ENCODE results near the gene GPR37L1. TPM values are rescaled to one million over a fixed set of nuclear protein-coding genes. Genes with fewer than 3 reads are reported as not detected.

The GPR37L1 gene
- total RNA-seq, 2 experiments from 2014 or later: 0.03 TPM; not detected in 1

GRCh38 chr1:202131956-202132821, 9.5 kb downstream of the GPR37L1 start:
- no peaks in the 10 kb centered on the region for H3K9me2 ChIP-seq (ENCODE audit: insufficient read depth, low read length)
- no peak for DNase-seq (ENCODE audit: low spot score)
- H2AFZ ChIP-seq (ENCODE audit: low read length): no peak overlapping the region
- ChIA-PET POLR2A (interaction anchor here (0.6 to 0.8 kb wide), 2 partner anchors 125 to 1467 kb away, joined by 3 read pairs; no protein-coding TSS in a partner anchor), CTCF (ENCODE audit: unreplicated experiment) (interaction anchor here (0.6 to 0.7 kb wide), 2 partner anchors 23 to 116 kb away, joined by 5 to 7 read pairs; no protein-coding TSS in a partner anchor)
- H3K4me2 ChIP-seq (ENCODE audit: low read length): no peak overlapping the region
- TF ChIP-seq, protein P1, sequence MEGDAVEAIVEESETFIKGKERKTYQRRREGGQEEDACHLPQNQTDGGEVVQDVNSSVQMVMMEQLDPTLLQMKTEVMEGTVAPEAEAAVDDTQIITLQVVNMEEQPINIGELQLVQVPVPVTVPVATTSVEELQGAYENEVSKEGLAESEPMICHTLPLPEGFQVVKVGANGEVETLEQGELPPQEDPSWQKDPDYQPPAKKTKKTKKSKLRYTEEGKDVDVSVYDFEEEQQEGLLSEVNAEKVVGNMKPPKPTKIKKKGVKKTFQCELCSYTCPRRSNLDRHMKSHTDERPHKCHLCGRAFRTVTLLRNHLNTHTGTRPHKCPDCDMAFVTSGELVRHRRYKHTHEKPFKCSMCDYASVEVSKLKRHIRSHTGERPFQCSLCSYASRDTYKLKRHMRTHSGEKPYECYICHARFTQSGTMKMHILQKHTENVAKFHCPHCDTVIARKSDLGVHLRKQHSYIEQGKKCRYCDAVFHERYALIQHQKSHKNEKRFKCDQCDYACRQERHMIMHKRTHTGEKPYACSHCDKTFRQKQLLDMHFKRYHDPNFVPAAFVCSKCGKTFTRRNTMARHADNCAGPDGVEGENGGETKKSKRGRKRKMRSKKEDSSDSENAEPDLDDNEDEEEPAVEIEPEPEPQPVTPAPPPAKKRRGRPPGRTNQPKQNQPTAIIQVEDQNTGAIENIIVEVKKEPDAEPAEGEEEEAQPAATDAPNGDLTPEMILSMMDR (conservative IDR thresholded peaks at IDR 0.05; ENCODE audit: low read length): no peak
- no peak for TF ChIP-seq EZH2phosphoT487 (IDR thresholded peaks at IDR 0.05; ENCODE audit: borderline replicate concordance, low read depth, low read length)
- no peak overlapping the region for H3K27ac ChIP-seq (ENCODE audit: low read depth, low read length, poor library complexity, severe bottlenecking)
- peaks cover 40% of the 10 kb centered on the region for H3K36me3 ChIP-seq (ENCODE audit: insufficient read depth, low read length)
- no peaks in the 10 kb centered on the region for H3K4me1 ChIP-seq (ENCODE audit: insufficient read depth, low read length, poor library complexity, severe bottlenecking)
- H3K4me3 ChIP-seq (ENCODE audit: low read depth, low read length, poor library complexity, severe bottlenecking): no peak overlapping the region
- no TSS peak for BruUV-seq (replicated peaks)
- intact Hi-C loops (cut with micrococcal nuclease; ENCODE audit: unreplicated experiment): no loop called here
- no peaks in the 10 kb centered on the region for H3K79me2 ChIP-seq (ENCODE audit: insufficient read depth, low read depth, low read length)
- no peaks in the 10 kb centered on the region for H3K9me3 ChIP-seq (ENCODE audit: low read length)
- H4K20me1 ChIP-seq (ENCODE audit: insufficient read depth, low read length): no peaks in the 10 kb centered on the region

DNA sequence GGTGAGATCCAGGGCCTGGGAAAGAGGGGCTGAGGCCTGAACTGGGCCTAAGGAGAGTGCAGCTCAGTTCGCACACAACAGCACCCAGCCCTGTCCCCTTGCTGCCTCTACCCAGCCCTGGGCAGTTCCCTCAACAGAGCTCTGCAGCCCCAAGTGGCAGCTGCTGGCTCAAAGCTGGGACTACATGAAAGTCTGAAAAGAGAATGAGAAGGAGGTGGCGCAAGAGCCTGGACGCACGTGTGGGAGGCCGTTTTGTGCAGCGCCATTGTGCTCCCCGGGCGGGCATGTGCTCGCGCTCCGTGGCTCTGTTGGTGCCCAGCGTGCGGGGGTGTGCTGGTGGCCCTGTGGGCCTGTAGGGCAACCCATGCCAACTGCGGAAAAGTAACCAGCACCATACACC, 10.3 kb downstream of the GPR37L1 start:
- Histone ChIP-seq H2AFZ (ENCODE audit: low read length) (no peak overlapping the region), H3K9me2 (ENCODE audit: insufficient read depth, low read length) (no peaks in the 10 kb centered on the region), H3K27ac (ENCODE audit: low read depth, low read length, poor library complexity, severe bottlenecking) (no peak overlapping the region), H3K4me1 (ENCODE audit: insufficient read depth, low read length, poor library complexity, severe bottlenecking) (no peaks in the 10 kb centered on the region), H3K9me3 (ENCODE audit: low read length) (no peaks in the 10 kb centered on the region), H4K20me1 (ENCODE audit: insufficient read depth, low read length) (no peaks in the 10 kb centered on the region), H3K4me3 (ENCODE audit: low read depth, low read length, poor library complexity, severe bottlenecking) (no peak overlapping the region), H3K79me2 (ENCODE audit: insufficient read depth, low read depth, low read length) (no peaks in the 10 kb centered on the region), H3K36me3 (ENCODE audit: insufficient read depth, low read length) (peaks cover 47% of the 10 kb centered on the region), H3K4me2 (ENCODE audit: low read length) (no peak overlapping the region)
- DNase-seq (ENCODE audit: low spot score): no peak
- BruUV-seq (replicated peaks): no TSS peak
- TF ChIP-seq EZH2phosphoT487 (IDR thresholded peaks at IDR 0.05; ENCODE audit: borderline replicate concordance, low read depth, low read length): no peak
- TF ChIP-seq, protein P1 (conservative IDR thresholded peaks at IDR 0.05; ENCODE audit: low read length): no peak
- ChIA-PET CTCF (ENCODE audit: unreplicated experiment) (no interaction called here), POLR2A (interaction anchor here (0.7 kb wide), 2 partner anchors 30 to 940 kb away, joined by 4 read pairs; no protein-coding TSS in a partner anchor)
- intact Hi-C loops (cut with micrococcal nuclease; ENCODE audit: unreplicated experiment): no loop called here

DNA sequence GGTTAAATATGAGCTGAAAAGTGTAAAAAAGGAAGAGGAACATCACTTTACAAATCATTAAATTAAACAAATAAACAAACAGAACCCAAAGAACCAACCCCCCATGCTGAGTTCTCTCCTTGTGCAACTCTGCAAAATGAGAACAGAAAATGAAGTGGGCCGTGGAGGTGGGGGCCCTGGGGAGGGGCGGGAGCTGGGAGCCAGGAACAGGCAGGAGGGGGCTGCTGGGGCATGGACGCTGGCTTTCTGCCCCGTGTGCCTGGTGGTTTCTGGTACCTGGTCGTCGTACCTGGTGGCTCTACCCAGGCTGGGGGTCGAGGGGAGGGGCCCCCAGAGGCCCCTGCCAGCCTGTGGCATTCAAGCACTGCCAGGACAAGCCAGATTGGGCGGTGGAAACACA, 10.8 kb downstream of the GPR37L1 start:
- BruUV-seq (replicated peaks): TSS peak; percentile 55
- no peaks in the 10 kb centered on the region for H3K9me3 ChIP-seq (ENCODE audit: low read length)
- no peak overlapping the region for H3K27ac ChIP-seq (ENCODE audit: low read depth, low read length, poor library complexity, severe bottlenecking)
- no peak for DNase-seq (ENCODE audit: low spot score)
- no peak overlapping the region for H3K4me2 ChIP-seq (ENCODE audit: low read length)
- no peak overlapping the region for H3K4me3 ChIP-seq (ENCODE audit: low read depth, low read length, poor library complexity, severe bottlenecking)
- POLR2A ChIA-PET: interaction anchor here (0.7 kb wide), 2 partner anchors 29 to 941 kb away, joined by 4 read pairs; no protein-coding TSS in a partner anchor
- H3K36me3 ChIP-seq (ENCODE audit: insufficient read depth, low read length): peaks cover 52% of the 10 kb centered on the region
- no peaks in the 10 kb centered on the region for H3K4me1 ChIP-seq (ENCODE audit: insufficient read depth, low read length, poor library complexity, severe bottlenecking)
- 0 out of 2 replicates have a peak, but pooled peaks cover 3% of the 10 kb centered on the region for H4K20me1 ChIP-seq (ENCODE audit: insufficient read depth, low read length)
- intact Hi-C loops (cut with micrococcal nuclease; ENCODE audit: unreplicated experiment): no loop called here
- TF ChIP-seq EZH2phosphoT487 (IDR thresholded peaks at IDR 0.05; ENCODE audit: borderline replicate concordance, low read depth, low read length): no peak
- TF ChIP-seq, protein P1 (conservative IDR thresholded peaks at IDR 0.05; ENCODE audit: low read length): no peak
- CTCF ChIA-PET (ENCODE audit: unreplicated experiment): no interaction called here
- H2AFZ ChIP-seq (ENCODE audit: low read length): no peak overlapping the region
- H3K9me2 ChIP-seq (ENCODE audit: insufficient read depth, low read length): no peaks in the 10 kb centered on the region
- peaks cover 1% of the 10 kb centered on the region; the same call in 1 of the 2 replicates for H3K79me2 ChIP-seq (ENCODE audit: insufficient read depth, low read depth, low read length)

Measured in OCI-LY7 (cell line).